ENCODE measurements around the gene PARVB.

- TF ChIP-seq CTCF (IDR thresholded peaks at IDR 0.05 in 4 of 5, conservative IDR thresholded peaks at IDR 0.05 in 1 of 5) (no peak), POLR2A (IDR thresholded peaks at IDR 0.05) (no peak)
These were observed 188.8 kb downstream of the PARVB start for GRCh38 chr22:44212936-44213335.

Measured in gastrocnemius medialis (tissue), 4 donors.